NCI-H510A (cell line): ENCODE data around the gene SIRT7.

Experiments used
- DNase-seq: peaks from one replicate; lab custom pipeline; 2025; lab: John Stamatoyannopoulos, UW

The SIRT7 gene

GRCh38 chr17:81904600-81905423, 13.2 kb downstream of the SIRT7 start:
- DNase-seq = no peak

GRCh38 chr17:81903896-81904599, 13.9 kb downstream of the SIRT7 start:
- no peak for DNase-seq

GRCh38 chr17:81903415-81903831, 14.6 kb downstream of the SIRT7 start:
- DNase-seq = no peak

GRCh38 chr17:81902653-81903414, 15.1 kb downstream of the SIRT7 start:
- DNase-seq = no peak

- DNase-seq = no peak
Measured at GRCh38 chr17:81902023-81902652, 15.8 kb downstream of the SIRT7 start, which contains the start of gene NPB. TSS of gene NPB (plus strand) at chr17:81902238. CDS start at chr17:81902278, 40 bp downstream.

GRCh38 chr17:81901167-81902022, 16.6 kb downstream of the SIRT7 start:
- no peak for DNase-seq

GRCh38 chr17:81900181-81900820, 17.7 kb downstream of the SIRT7 start:
- no peak for DNase-seq

- no peak for DNase-seq
Measured at GRCh38 chr17:81899514-81900166, 18.3 kb downstream of the SIRT7 start.

GRCh38 chr17:81898885-81899284, 19.1 kb downstream of the SIRT7 start:
- no peak for DNase-seq

GRCh38 chr17:81898029-81898866, 19.7 kb downstream of the SIRT7 start:
- DNase-seq = no peak

- no peak for DNase-seq
Measured at GRCh38 chr17:81895400-81895799, 22.6 kb downstream of the SIRT7 start.

- no peak for DNase-seq
Measured at GRCh38 chr17:81891303-81891552, 26.7 kb downstream of the SIRT7 start.

GRCh38 chr17:81890447-81891302, 27.3 kb downstream of the SIRT7 start:
- DNase-seq = no peak

GRCh38 chr17:81889602-81890001, 28.4 kb downstream of the SIRT7 start:
- no peak for DNase-seq

- no peak for DNase-seq
Measured at GRCh38 chr17:81888988-81889595, 28.9 kb downstream of the SIRT7 start.

GRCh38 chr17:81888105-81888987, 29.6 kb downstream of the SIRT7 start:
- DNase-seq = no peak
